ENCODE data around the gene ZNF573. TPM values are rescaled to one million over a fixed set of nuclear protein-coding genes. Genes with fewer than 3 reads are reported as not detected.
"Not testable (repeated sequence)": the region's sequence is repeated elsewhere in the genome, so short reads cannot be mapped to it uniquely, and the experiment has no call there.

ZNF573 gene
- total RNA-seq (2014; rRNA removed; shearing (Covaris generic)) (7.6 and 10.6 TPM in 2 replicates), total RNA-seq (2022) (11.2 and 12.2 TPM in 2 replicates), Bru-seq, nascent RNA (percentile 47 among the genes with signal in this experiment), BruChase-seq, experiment 1, labeled RNA remaining after a 6-hour chase (percentile 49 among the genes with signal in this experiment), BruChase-seq, experiment 2, labeled RNA remaining after a 2-hour chase (percentile 50 among the genes with signal in this experiment)
- long read RNA-seq, partial matches to known transcripts, result 0 of 3 reads
- long read RNA-seq, other reads (novel, unspliced or antisense), result 3 of 3 reads

DNA sequence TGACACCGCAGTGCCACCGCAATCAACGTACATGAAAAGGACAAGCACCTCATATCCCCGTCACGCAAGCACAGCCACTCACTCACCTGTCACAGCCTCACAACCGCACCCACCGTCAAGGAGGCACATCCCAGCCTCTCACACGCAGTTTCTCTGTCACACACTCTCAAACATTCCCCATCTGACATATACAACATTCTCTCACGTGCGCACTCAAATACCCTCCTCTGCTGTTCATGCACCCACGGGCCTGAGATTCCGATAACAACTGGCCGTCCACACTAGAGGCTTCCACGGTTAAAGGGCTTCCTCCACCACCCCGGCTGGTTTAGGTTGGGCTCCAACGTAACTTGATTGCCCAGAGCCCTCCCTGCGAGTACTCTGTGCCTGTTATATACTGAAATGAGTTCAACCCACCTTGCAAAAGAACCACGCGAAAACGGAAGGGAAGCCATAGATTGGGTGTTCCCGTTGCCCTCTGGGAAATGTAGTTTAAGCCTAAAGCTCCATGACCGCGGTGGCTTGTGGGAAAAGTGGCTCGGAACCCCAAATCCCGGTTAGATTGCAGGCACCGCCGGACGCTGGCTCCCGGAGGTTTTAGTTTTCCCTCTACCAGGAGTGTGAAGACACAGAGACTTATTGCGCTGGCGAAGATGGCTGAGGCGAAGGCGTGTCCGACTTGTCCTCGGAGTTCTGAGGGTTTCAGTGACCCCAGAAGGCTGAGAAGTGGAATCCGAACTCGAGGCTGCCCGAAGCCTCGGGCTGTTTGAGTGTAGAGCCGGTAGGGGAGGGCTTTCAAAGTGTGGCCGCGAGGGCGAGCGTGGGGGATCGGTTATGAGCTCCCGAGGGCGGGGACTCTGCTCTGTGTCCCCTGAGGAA lies at the start of gene ZNF573:
ZNF573 (minus strand) TSS at position 460 of the 879 bp plus-strand sequence. CDS start 5,857 bp downstream, outside the sequence.
- H3K4me3 ChIP-seq (ENCODE audit: low read depth, low read length, poor library complexity, severe bottlenecking), result peak within 1 kb of the TSS; percentile 94
- TSS peak; percentile 83 for BruUV-seq (replicated peaks)
- intact Hi-C loops (cut with micrococcal nuclease; ENCODE audit: unreplicated experiment), result loop anchor here (5.0 kb wide), 2 partner anchors 62 to 312 kb away; partner anchors contain the start of genes ZNF569, ZNF570 and ZNF607

DNA sequence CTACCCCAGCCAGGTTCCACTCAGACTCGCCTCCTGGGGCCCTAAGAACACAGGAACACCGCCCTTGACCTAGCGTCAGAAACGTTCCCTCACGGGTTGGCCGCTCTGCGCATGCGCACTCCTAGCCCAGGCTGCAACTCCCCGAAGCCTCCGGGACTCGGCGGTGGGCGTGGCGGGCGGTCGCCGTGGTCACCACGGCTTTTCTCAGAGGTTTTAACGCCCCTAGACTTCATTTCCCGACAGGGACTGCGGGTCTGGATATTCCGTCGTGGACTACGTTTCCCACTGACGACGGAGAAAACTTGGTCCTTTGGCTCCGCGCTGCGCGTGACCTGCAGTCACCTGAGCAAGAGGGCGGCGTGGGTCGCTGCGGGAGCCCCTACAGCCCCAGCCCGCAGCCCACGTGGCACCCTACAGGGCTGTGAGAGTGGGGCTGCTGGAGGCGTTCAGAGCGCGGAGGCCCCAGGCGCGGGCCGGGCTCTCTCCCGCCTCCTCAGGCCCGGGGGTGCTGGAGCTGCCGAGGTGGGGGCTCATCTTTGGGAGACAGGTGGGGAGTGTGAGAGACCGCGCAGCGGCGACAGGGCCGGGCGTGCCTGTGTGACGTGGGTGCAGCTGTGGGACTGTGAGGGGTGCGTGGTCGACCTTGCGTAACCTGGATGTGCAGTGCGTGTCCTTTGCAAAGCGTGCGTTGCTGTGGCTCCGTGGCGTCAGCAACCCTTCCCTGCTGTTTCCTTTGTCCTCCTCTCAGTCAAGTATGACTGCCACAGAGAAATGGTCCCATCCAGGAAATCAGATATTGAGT lies 38.0 kb upstream of the ZNF573 start:
- Histone ChIP-seq H3K9me3 (ENCODE audit: low read length) (no peaks in the 10 kb centered on the region), H3K4me2 (ENCODE audit: low read length) (no peak overlapping the region), H3K27ac (ENCODE audit: low read depth, low read length, poor library complexity, severe bottlenecking) (no peak overlapping the region), H3K4me1 (ENCODE audit: insufficient read depth, low read length, poor library complexity, severe bottlenecking) (no peaks in the 10 kb centered on the region), H3K36me3 (ENCODE audit: insufficient read depth, low read length) (no peaks in the 10 kb centered on the region), H4K20me1 (ENCODE audit: insufficient read depth, low read length) (no peaks in the 10 kb centered on the region), H3K4me3 (ENCODE audit: low read depth, low read length, poor library complexity, severe bottlenecking) (no peak overlapping the region), H2AFZ (ENCODE audit: low read length) (no peak overlapping the region), H3K9me2 (ENCODE audit: insufficient read depth, low read length) (no peaks in the 10 kb centered on the region), H3K79me2 (ENCODE audit: insufficient read depth, low read depth, low read length) (no peaks in the 10 kb centered on the region)
- TF ChIP-seq, protein P1, sequence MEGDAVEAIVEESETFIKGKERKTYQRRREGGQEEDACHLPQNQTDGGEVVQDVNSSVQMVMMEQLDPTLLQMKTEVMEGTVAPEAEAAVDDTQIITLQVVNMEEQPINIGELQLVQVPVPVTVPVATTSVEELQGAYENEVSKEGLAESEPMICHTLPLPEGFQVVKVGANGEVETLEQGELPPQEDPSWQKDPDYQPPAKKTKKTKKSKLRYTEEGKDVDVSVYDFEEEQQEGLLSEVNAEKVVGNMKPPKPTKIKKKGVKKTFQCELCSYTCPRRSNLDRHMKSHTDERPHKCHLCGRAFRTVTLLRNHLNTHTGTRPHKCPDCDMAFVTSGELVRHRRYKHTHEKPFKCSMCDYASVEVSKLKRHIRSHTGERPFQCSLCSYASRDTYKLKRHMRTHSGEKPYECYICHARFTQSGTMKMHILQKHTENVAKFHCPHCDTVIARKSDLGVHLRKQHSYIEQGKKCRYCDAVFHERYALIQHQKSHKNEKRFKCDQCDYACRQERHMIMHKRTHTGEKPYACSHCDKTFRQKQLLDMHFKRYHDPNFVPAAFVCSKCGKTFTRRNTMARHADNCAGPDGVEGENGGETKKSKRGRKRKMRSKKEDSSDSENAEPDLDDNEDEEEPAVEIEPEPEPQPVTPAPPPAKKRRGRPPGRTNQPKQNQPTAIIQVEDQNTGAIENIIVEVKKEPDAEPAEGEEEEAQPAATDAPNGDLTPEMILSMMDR (conservative IDR thresholded peaks at IDR 0.05; ENCODE audit: low read length), result no peak
- no peak for TF ChIP-seq EZH2phosphoT487 (IDR thresholded peaks at IDR 0.05; ENCODE audit: borderline replicate concordance, low read depth, low read length)
- DNase-seq (ENCODE audit: low spot score), result no peak
- ChIA-PET POLR2A (no interaction called here), CTCF (ENCODE audit: unreplicated experiment) (no interaction called here)
- no TSS peak for BruUV-seq (replicated peaks)
- intact Hi-C loops (cut with micrococcal nuclease; ENCODE audit: unreplicated experiment), result no loop called here

More for the DNA sequence above, at the start of gene ZNF573:
- POLR2A ChIA-PET, result interaction anchor here (0.6 to 1.3 kb wide), 4 partner anchors 9 to 1405 kb away, joined by 3 to 5 read pairs (median 4); partner anchors contain the start of gene ZNF607
- Histone ChIP-seq H2AFZ (ENCODE audit: low read length) (peak within 1 kb of the TSS; percentile 100), H3K4me1 (ENCODE audit: insufficient read depth, low read length, poor library complexity, severe bottlenecking) (peaks cover 10% of the 10 kb centered on the region), H3K9me2 (ENCODE audit: insufficient read depth, low read length) (no peaks in the 10 kb centered on the region), H3K79me2 (ENCODE audit: insufficient read depth, low read depth, low read length) (peaks cover 7% of the 10 kb centered on the region; the same call in 1 of the 2 replicates), H3K36me3 (ENCODE audit: insufficient read depth, low read length) (no peaks in the 10 kb centered on the region), H3K9me3 (ENCODE audit: low read length) (no peaks in the 10 kb centered on the region), H3K4me2 (ENCODE audit: low read length) (peak within 1 kb of the TSS; percentile 86), H3K27ac (ENCODE audit: low read depth, low read length, poor library complexity, severe bottlenecking) (peak within 1 kb of the TSS; percentile 44), H4K20me1 (ENCODE audit: insufficient read depth, low read length) (no peaks in the 10 kb centered on the region)
- CTCF ChIA-PET (ENCODE audit: unreplicated experiment), result interaction anchor here (0.6 kb wide), 1 partner anchor 60 kb away, joined by 4 read pairs; the partner anchor contains the start of gene ZNF607
- TF ChIP-seq, protein P1 (conservative IDR thresholded peaks at IDR 0.05; ENCODE audit: low read length), result peak; percentile 45
- TF ChIP-seq EZH2phosphoT487 (IDR thresholded peaks at IDR 0.05; ENCODE audit: borderline replicate concordance, low read depth, low read length), result no peak
- peak; percentile 91 for DNase-seq (ENCODE audit: low spot score)

DNA sequence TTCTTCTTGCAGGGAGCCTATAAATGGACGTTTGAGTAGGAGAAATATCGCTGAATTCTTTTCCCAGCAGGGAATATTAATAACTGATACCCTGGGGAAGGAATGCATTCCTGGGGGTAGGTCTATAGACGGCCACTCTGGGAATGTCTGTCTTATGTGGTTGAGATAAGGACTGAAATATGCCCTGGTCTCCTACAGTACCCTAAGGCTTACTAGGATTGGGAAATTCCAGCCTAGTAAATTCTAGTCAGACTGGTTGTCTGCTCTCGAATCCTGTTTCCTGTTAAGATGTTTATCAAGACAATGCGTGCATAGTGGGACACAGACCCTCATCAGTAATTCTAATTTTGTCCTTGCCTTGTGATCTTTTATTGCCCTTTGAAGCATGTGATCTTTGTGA lies 36.2 kb upstream of the ZNF573 start:
- H4K20me1 ChIP-seq (ENCODE audit: insufficient read depth, low read length); H3K27ac ChIP-seq (ENCODE audit: low read depth, low read length, poor library complexity, severe bottlenecking); H3K9me2 ChIP-seq (ENCODE audit: insufficient read depth, low read length); DNase-seq (ENCODE audit: low spot score); H3K4me2 ChIP-seq (ENCODE audit: low read length); H3K9me3 ChIP-seq (ENCODE audit: low read length); H3K36me3 ChIP-seq (ENCODE audit: insufficient read depth, low read length); H3K79me2 ChIP-seq (ENCODE audit: insufficient read depth, low read depth, low read length); CTCF ChIA-PET (ENCODE audit: unreplicated experiment); H3K4me1 ChIP-seq (ENCODE audit: insufficient read depth, low read length, poor library complexity, severe bottlenecking); H3K4me3 ChIP-seq (ENCODE audit: low read depth, low read length, poor library complexity, severe bottlenecking); H2AFZ ChIP-seq (ENCODE audit: low read length); POLR2A ChIA-PET; BruUV-seq (replicated peaks); intact Hi-C loops (cut with micrococcal nuclease; ENCODE audit: unreplicated experiment): not testable (repeated sequence)
